Dedifferentiated amniotic fluid mesenchymal stem cell (primary cell): ENCODE results near the gene KBTBD13.
A peak's percentile ranks its signal among the peaks of the same experiment; 100 is the strongest.
"Not testable (repeated sequence)": the region's sequence is repeated elsewhere in the genome, so short reads cannot be mapped to it uniquely, and the experiment has no call there.

Source experiments
- DNase-seq: peaks from one replicate; pipeline ENCODE4 v3.0.0-alpha.2; 2016; ENCODE audit errors: extremely low spot score

KBTBD13 gene

GRCh38 chr15:65069179-65069578 lies 7.4 kb upstream of the KBTBD13 start:
- DNase-seq = peak; percentile 64

- DNase-seq = no peak
These were observed 6.6 kb upstream of the KBTBD13 start for GRCh38 chr15:65069779-65070546.

GRCh38 chr15:65071381-65071811 lies 5.2 kb upstream of the KBTBD13 start:
- DNase-seq = no peak

GRCh38 chr15:65072027-65072426 lies 4.5 kb upstream of the KBTBD13 start:
- no peak for DNase-seq

GRCh38 chr15:65072617-65073016 lies 3.9 kb upstream of the KBTBD13 start:
- DNase-seq = no peak

- not testable (repeated sequence) for DNase-seq
These were observed 1.6 kb upstream of the KBTBD13 start for GRCh38 chr15:65074946-65075345.

- not testable (repeated sequence) for DNase-seq
These were observed 745 bp upstream of the KBTBD13 start for GRCh38 chr15:65075607-65076395.

GRCh38 chr15:65077291-65077980 lies 890 bp downstream of the KBTBD13 start:
- DNase-seq = no peak

GRCh38 chr15:65077981-65078352 lies 1.4 kb downstream of the KBTBD13 start:
- DNase-seq = no peak

- no peak for DNase-seq
These were observed 3.0 kb downstream of the KBTBD13 start for GRCh38 chr15:65079580-65079979.

- no peak for DNase-seq
These were observed 4.7 kb downstream of the KBTBD13 start for GRCh38 chr15:65081270-65081669.

- no peak for DNase-seq
These were observed 5.2 kb downstream of the KBTBD13 start for GRCh38 chr15:65081758-65082157.

GRCh38 chr15:65082303-65082953 lies 5.9 kb downstream of the KBTBD13 start:
- no peak for DNase-seq

- no peak for DNase-seq
These were observed 6.7 kb downstream of the KBTBD13 start for GRCh38 chr15:65083262-65083701.

- no peak for DNase-seq
These were observed 8.1 kb downstream of the KBTBD13 start for GRCh38 chr15:65084500-65085206.

GRCh38 chr15:65085207-65085753 lies 8.7 kb downstream of the KBTBD13 start:
- no peak for DNase-seq

GRCh38 chr15:65085990-65086679 lies 9.6 kb downstream of the KBTBD13 start:
- DNase-seq = no peak

GRCh38 chr15:65086680-65087111 lies 10.2 kb downstream of the KBTBD13 start:
- DNase-seq = no peak

GRCh38 chr15:65087411-65087810 lies 10.9 kb downstream of the KBTBD13 start:
- no peak for DNase-seq
